ENCODE results near the gene GPR18. TPM values are rescaled to one million over a fixed set of nuclear protein-coding genes. Genes with fewer than 3 reads are reported as not detected.

GPR18 gene
- total RNA-seq, 1 donor from 2014 or later = not detected

DNA sequence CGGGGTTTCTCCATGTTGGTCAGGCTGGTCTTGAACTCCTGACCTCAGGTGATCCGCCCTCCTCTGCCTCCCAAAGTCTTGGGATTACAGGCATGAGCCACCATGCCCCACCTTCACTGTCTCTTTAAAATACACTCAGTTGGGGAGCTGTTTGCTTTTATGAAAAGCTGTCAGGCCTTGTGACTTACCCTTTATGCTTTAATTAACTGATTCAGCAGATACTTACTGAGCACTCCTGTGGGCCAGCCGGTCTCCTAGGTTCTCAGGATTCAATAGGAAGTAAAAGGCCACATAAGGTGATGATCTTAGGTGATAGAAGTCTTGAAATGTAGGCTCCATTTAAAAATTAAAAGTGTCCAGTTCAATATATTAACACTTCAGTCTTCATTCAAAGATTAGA lies 50.0 kb downstream of the GPR18 start:
- no peak for DNase-seq

DNA sequence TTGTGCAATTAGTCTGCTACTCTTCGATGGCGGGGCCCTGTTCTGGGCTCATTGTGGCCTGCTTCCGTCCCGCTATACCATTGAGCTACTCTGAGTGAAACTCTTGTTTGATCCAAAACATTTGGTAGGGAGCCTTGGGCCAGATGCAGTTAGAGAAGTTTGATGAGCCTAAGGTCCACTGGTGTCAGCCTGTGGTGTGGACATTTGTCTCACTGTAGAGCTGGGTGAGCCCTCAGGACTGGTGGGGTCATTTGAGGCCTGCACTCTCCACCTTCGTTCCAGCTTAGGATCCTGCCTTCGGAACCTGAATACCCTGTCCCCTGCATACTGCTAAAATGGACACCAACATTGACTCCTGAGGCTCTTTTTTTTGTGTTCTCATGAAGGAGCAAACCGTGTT lies 50.7 kb downstream of the GPR18 start:
- no peak for DNase-seq

DNA sequence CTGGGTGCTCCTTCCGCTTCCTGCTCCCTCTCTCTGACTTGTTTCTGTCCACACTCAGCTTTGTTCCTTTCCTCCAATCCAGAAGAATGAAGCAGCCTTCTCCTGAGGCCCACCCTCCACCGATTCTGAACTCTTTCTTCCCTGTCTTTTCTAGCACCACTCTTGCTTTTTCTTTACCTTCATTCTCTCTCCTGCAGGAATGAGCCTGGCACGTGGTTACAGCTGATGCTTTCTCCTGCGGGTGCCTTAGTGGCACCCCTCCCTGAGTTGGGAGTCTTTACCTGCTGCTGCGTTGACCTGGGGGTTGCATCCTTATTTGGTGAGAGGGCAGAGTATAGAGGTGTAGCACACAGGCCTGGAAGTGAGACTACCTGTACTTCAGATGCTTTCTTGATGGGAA lies 51.3 kb downstream of the GPR18 start:
- no peak for DNase-seq

DNA sequence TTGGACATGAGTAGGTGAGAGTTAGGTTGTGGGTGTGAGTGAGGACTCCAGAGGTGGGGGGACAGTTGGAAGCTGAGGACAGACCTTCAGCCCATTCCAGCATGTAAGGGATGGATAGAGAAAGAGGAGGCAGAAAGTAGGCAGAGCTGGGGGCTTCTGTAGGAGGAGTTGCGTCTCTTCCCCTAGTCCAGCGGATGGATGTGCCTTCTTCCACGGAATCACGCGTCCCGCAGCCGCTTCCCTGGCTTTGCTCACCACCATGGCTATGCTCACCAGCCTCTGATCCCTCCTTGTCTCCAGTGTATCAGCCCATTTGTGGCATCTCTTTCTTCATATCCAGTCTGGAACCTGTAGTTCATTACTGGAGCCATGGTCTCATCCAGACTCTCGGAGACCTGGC lies 52.0 kb downstream of the GPR18 start:
- no peak for DNase-seq

DNA sequence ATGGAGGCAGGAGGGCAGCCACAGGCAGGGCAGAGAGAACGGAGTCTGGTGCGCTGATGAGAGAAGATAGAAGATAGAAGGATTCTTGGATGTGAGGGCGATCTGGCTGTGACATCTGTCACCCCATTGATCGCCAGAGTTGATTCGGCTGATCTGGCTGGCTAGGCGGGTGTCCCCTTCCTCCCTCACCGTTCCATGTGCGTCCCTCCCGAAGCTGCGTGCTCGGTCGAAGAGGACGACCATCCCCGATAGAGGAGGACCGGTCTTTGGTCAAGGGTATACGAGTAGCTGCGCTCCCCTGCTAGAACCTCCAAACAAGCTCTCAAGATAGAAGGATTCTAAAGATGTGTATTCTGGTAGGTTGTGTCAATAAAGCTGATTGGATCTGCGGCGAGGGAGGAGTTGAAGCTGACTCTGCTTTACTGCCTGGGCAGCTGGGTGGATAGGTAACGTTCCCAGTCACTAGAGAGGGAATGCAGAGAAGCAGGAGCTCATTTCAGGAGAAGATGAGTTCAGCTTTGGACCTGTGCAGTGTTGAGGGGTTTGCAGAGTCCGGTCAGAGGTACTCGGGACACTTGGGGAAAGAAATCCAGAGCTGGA lies 52.5 kb downstream of the GPR18 start:
- DNase-seq = no peak

Small RNA genes lying within 50 kb of the gene (small RNA-seq; reads per million reads assigned to genes)
- 0.08 reads per million for gene RN7SKP9 (ENCODE audit: low replicate concordance)

Other genes starting within 250 kb of the GPR18 start
- 79.1 TPM for gene UBAC2, start 57.5 kb downstream of the GPR18 start, total RNA-seq
- 7.9 TPM for gene GPR183, start 49.0 kb upstream of the GPR18 start, total RNA-seq
- gene TM9SF2, start 243.1 kb upstream of the GPR18 start, total RNA-seq = 132 TPM

Data from tongue (tissue), 3 donors.